Fibroblast of lung (primary cell): Measurements from ENCODE around the gene NXPH1. TPM values are rescaled to one million over a fixed set of nuclear protein-coding genes. Genes with fewer than 3 reads are reported as not detected.

Source experiments
- DNase-seq, 2 donors: peaks; one replicate each; pipeline versions ENCODE4 v3.0.0 to v3.0.0-alpha.2; 2010; ENCODE audit warnings: low read depth in 2 of 2
- H2AFZ ChIP-seq: 2 replicates; pipeline ENCODE4 v1.5.1; 2012; ENCODE audit warnings: low read length, control low read depth, inconsistent platforms
- H3K27ac ChIP-seq: 2 replicates; pipeline ENCODE4 v1.5.1; 2011; ENCODE audit warnings: low read length, control low read depth; ENCODE audit not compliant: insufficient read depth
- H3K27me3 ChIP-seq: 2 replicates; pipeline ENCODE4 v1.5.1; 2011; ENCODE audit warnings: mild to moderate bottlenecking, low read length; ENCODE audit not compliant: control insufficient read depth, insufficient read depth
- H3K36me3 ChIP-seq: 2 replicates; pipeline ENCODE4 v1.5.1; 2011; ENCODE audit warnings: low read length; ENCODE audit not compliant: control insufficient read depth, insufficient read depth
- H3K4me1 ChIP-seq: 2 replicates; pipeline ENCODE4 v1.5.1; 2011; ENCODE audit warnings: low read length; ENCODE audit not compliant: control insufficient read depth, insufficient read depth; ENCODE audit errors: extremely low read depth
- H3K4me2 ChIP-seq: 2 replicates; pipeline ENCODE4 v1.5.1; 2011; ENCODE audit warnings: low read length, control low read depth; ENCODE audit not compliant: insufficient read depth; ENCODE audit errors: extremely low read depth
- H3K4me3 ChIP-seq, 4 experiments: fragments of 200-600 bp in 1 of 4; sonication (generic) in 1 of 4; replicated peaks in 1 of 4; 2 replicates each; pipeline ENCODE4 v1.5.1; 2011 to 2016; ENCODE audit warnings: low read length in 4 of 4, low read depth in 3 of 4, mild to moderate bottlenecking in 3 of 4, control low read depth in 2 of 4, inconsistent platforms in 1 of 4, mixed read lengths in 1 of 4; ENCODE audit not compliant: insufficient read depth in 1 of 4; ENCODE audit errors: control extremely low read depth in 1 of 4
- H3K79me2 ChIP-seq: 2 replicates; pipeline ENCODE4 v1.5.1; 2012; ENCODE audit warnings: mild to moderate bottlenecking, low read length, inconsistent platforms; ENCODE audit not compliant: control insufficient read depth, insufficient read depth
- H3K9ac ChIP-seq: 2 replicates; pipeline ENCODE4 v1.5.1; 2011; ENCODE audit warnings: mild to moderate bottlenecking, low read length, control low read depth; ENCODE audit not compliant: insufficient read depth
- H3K9me3 ChIP-seq: 2 replicates; pipeline ENCODE4 v1.5.1; 2012; ENCODE audit warnings: low read depth, low read length; ENCODE audit not compliant: control insufficient read depth, insufficient read depth
- H4K20me1 ChIP-seq: 2 replicates; pipeline ENCODE4 v1.5.1; 2011; ENCODE audit warnings: low read length; ENCODE audit not compliant: control insufficient read depth, insufficient read depth; ENCODE audit errors: extremely low read depth
- EZH2 ChIP-seq: IDR thresholded peaks from 2 replicates; pipeline ENCODE4 v1.5.1; 2012; ENCODE audit warnings: low read length, control low read depth, mild to moderate bottlenecking; ENCODE audit errors: missing control alignments
- polyA plus RNA-seq, 2 donors: library from polyadenylated mRNA; depleted of rRNA in 1 of 2; stranded (reverse) in 1 of 2; unstranded in 1 of 2; fragments of >200 nt; gene quantifications; 2 replicates each; pipeline ENCODE4 v1.2.1, GENCODE V29; 2011 to 2012; ENCODE audit warnings: missing spikeins in 1 of 2
- total RNA-seq: library from RNA; depleted of rRNA; stranded (reverse); fragments of >200 nt; gene quantifications from 2 replicates; pipeline ENCODE4 v1.2.1, GENCODE V29; 2014
- TF ChIP-seq, protein P1 (sequence below), 2 donors: IDR thresholded peaks in 1 of 2; conservative IDR thresholded peaks in 1 of 2; 1 replicate in 1 of 2; 2 replicates in 1 of 2; pipeline ENCODE4 v1.5.1; 2011 to 2012; ENCODE audit warnings: low read length in 2 of 2, control low read depth in 1 of 2, inconsistent platforms in 1 of 2, low read depth in 1 of 2, mild to moderate bottlenecking in 1 of 2

The NXPH1 gene
- total and polyA plus RNA-seq, 2 donors (not counting 1 experiment from before 2014, with no cell fraction given) = not detected

DNA sequence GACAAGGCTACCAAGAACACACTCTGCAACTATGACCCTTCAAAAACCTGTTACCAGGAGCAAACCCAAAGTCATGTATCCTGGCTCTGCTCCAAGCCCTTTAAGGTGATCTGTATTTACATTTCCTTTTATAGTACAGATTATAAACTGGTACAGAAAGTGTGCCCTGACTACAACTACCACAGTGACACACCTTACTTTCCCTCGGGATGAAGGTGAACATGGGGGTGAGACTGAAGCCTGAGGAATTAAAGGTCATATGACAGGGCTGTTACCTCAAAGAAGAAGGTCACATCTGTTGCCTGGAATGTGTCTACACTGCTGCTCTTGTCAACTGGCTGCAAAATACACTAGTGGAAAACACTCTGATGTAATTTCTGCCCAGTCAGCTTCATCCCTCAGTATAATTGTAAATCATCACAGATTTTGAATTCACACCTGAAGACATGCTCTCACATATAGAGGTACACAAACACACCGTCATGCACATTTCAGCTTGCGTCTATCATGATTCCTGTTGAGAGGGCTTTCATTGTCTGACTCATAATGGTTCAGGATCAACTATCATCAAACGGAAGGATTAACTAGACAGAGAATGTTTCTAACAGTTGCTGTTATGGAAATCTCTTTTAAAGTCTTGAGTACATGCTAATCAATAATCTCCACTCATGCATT lies 318.3 kb downstream of the NXPH1 start:
- no peak for TF ChIP-seq EZH2
- TF ChIP-seq, protein P1, sequence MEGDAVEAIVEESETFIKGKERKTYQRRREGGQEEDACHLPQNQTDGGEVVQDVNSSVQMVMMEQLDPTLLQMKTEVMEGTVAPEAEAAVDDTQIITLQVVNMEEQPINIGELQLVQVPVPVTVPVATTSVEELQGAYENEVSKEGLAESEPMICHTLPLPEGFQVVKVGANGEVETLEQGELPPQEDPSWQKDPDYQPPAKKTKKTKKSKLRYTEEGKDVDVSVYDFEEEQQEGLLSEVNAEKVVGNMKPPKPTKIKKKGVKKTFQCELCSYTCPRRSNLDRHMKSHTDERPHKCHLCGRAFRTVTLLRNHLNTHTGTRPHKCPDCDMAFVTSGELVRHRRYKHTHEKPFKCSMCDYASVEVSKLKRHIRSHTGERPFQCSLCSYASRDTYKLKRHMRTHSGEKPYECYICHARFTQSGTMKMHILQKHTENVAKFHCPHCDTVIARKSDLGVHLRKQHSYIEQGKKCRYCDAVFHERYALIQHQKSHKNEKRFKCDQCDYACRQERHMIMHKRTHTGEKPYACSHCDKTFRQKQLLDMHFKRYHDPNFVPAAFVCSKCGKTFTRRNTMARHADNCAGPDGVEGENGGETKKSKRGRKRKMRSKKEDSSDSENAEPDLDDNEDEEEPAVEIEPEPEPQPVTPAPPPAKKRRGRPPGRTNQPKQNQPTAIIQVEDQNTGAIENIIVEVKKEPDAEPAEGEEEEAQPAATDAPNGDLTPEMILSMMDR (conservative IDR thresholded peaks at IDR 0.05 in 1 of 2, IDR thresholded peaks at IDR 0.05 in 1 of 2; ENCODE audit: low read depth in 1 of 2, low read length in 2 of 2) = no peak
- H3K27ac ChIP-seq = no peak overlapping the region

DNA sequence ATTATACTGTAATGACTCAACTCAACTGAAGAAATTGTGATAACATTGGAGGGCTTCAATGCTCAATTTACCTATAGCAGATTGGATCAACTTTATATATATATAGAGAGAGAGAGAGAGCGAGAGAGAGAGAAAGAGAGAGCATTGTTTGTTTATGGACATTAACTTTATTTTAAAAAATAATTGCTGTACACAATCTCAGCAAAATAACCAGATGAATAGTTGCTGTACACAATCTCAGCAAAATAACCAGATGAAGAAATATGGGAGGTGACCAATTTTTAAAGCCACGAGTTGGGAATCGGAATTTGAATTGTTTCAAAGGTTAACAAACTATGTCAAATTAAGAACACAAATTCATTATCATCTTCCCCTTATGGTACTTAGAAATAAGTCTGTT lies 319.9 kb downstream of the NXPH1 start:
- H3K27me3 ChIP-seq = no peaks in the 10 kb centered on the region

More for the DNA sequence above, 318.3 kb downstream of the NXPH1 start:
- Histone ChIP-seq H3K79me2 (no peaks in the 10 kb centered on the region), H2AFZ (no peak overlapping the region), H3K4me1 (no peaks in the 10 kb centered on the region), H3K4me2 (no peak overlapping the region), H3K36me3 (no peaks in the 10 kb centered on the region), H4K20me1 (no peaks in the 10 kb centered on the region), H3K27me3 (no peaks in the 10 kb centered on the region), H3K4me3 (no peak overlapping the region), H3K9me3 (no peaks in the 10 kb centered on the region), H3K9ac (no peak overlapping the region)
- DNase-seq = no peak

DNA sequence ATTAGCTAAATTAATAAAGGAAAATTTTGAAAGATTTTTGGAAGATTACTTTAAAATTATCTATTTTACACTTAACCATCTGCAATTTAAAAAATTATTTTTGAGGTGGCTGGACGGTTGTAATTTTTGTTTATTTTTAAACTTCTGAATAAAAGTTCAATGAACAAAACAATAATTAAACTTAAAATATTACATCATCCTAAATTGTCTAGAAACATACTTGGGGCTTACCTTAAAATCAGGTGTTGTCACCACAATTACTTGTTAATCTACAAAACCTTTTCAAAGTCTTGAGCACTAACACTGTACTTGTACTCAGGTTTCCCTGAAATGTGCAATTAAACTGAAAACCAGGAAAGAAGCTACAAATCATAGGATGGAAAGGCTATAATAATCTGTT lies 328.3 kb downstream of the NXPH1 start:
- DNase-seq = no peak
- no peak overlapping the region for H2AFZ ChIP-seq
- no peaks in the 10 kb centered on the region for H4K20me1 ChIP-seq
- H3K27ac ChIP-seq = no peak overlapping the region
- H3K4me3 ChIP-seq = no peak overlapping the region
- no peaks in the 10 kb centered on the region for H3K79me2 ChIP-seq
- H3K4me1 ChIP-seq = no peaks in the 10 kb centered on the region
- H3K4me2 ChIP-seq = no peak overlapping the region
- H3K36me3 ChIP-seq = no peaks in the 10 kb centered on the region
- no peak overlapping the region for H3K9ac ChIP-seq
- H3K9me3 ChIP-seq = no peaks in the 10 kb centered on the region
- no peak for TF ChIP-seq EZH2
- TF ChIP-seq, protein P1 (conservative IDR thresholded peaks at IDR 0.05 in 1 of 2, IDR thresholded peaks at IDR 0.05 in 1 of 2; ENCODE audit: low read depth in 1 of 2, low read length in 2 of 2) = no peak
- H3K27me3 ChIP-seq = no peaks in the 10 kb centered on the region

More for the DNA sequence above, 319.9 kb downstream of the NXPH1 start:
- DNase-seq = no peak
- H4K20me1 ChIP-seq = no peaks in the 10 kb centered on the region
- H3K27ac ChIP-seq = no peak overlapping the region
- H3K9me3 ChIP-seq = no peaks in the 10 kb centered on the region
- no peak overlapping the region for H2AFZ ChIP-seq
- no peaks in the 10 kb centered on the region for H3K79me2 ChIP-seq
- H3K4me1 ChIP-seq = no peaks in the 10 kb centered on the region
- H3K4me2 ChIP-seq = no peak overlapping the region
- H3K36me3 ChIP-seq = no peaks in the 10 kb centered on the region
- no peak overlapping the region for H3K4me3 ChIP-seq
- TF ChIP-seq EZH2 = no peak
- TF ChIP-seq, protein P1 (conservative IDR thresholded peaks at IDR 0.05 in 1 of 2, IDR thresholded peaks at IDR 0.05 in 1 of 2; ENCODE audit: low read depth in 1 of 2, low read length in 2 of 2) = no peak
- H3K9ac ChIP-seq = no peak overlapping the region
